AG09319 (cell line): ENCODE measurements around the gene EDC3.

Experiments
- DNase-seq: peaks from one replicate; pipeline ENCODE4 v3.0.0-alpha.2; 2010; ENCODE audit warnings: low read depth; ENCODE audit errors: extremely low read depth
- TF ChIP-seq, protein P1 (sequence below): IDR thresholded peaks from 2 replicates; pipeline ENCODE4 v1.5.1; 2011; ENCODE audit warnings: low read depth, mild to moderate bottlenecking, inconsistent platforms, low read length, moderate library complexity

The EDC3 gene

DNA sequence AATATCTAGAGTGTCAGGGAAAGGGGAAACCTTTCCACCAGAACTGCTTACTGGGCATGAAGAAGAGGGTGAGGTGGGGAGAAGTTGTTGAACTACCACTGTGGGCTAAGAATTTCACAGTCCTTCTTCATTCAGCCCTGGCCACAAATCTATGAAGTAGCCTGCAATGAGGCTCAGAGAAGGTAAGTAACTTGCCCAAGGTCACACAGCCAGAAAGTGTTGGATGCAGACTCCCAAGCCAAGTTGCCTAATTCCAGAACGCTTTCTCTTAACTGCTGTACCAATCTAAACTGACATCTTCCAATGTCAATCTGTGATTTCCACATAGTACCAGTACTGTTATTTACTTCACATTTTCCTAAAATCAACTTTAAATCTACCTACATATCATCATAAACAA lies 27.4 kb upstream of the EDC3 start:
- TF ChIP-seq, protein P1, sequence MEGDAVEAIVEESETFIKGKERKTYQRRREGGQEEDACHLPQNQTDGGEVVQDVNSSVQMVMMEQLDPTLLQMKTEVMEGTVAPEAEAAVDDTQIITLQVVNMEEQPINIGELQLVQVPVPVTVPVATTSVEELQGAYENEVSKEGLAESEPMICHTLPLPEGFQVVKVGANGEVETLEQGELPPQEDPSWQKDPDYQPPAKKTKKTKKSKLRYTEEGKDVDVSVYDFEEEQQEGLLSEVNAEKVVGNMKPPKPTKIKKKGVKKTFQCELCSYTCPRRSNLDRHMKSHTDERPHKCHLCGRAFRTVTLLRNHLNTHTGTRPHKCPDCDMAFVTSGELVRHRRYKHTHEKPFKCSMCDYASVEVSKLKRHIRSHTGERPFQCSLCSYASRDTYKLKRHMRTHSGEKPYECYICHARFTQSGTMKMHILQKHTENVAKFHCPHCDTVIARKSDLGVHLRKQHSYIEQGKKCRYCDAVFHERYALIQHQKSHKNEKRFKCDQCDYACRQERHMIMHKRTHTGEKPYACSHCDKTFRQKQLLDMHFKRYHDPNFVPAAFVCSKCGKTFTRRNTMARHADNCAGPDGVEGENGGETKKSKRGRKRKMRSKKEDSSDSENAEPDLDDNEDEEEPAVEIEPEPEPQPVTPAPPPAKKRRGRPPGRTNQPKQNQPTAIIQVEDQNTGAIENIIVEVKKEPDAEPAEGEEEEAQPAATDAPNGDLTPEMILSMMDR, result no peak
- DNase-seq, result no peak

DNA sequence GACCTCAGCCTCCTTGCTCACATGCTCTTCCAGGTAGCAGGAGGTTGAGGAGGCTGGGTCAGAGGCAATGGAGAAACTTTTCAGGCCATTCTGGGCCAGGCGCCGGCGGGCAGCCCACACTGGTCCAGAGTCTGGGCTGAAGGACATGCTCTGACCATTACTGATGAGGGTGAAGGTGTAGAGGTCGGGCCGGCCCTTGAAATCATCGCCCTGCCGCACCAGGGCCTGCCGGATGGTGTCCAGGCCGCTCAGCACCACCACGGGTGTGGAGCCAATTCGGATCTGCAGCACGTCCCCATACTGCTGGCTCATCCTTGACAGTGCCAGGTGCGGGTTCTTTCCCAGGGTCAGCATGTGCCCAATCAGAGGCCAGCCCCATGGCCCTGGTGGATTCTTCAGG lies 26.8 kb upstream of the EDC3 start:
- no peak for DNase-seq
- TF ChIP-seq, protein P1, result no peak

DNA sequence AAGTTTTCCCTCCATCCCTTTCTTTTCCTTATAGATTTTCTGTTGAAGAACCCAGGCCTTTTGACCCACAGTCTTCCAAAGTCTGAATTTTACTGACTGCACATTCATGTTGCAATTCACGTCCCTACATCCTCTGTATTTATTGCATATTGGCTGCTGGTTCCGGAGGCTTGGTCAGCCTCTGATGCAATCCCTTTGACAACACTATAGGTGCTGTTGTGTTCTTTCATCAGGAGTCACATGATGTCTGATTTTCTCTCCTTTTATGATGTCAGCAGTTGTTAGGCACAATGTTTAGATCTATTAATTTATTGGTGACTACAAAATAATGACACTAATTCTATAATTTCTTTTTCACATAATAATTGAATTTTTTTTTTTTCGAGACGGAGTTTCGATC lies 20.8 kb upstream of the EDC3 start:
- DNase-seq, result no peak
- TF ChIP-seq, protein P1, result no peak

DNA sequence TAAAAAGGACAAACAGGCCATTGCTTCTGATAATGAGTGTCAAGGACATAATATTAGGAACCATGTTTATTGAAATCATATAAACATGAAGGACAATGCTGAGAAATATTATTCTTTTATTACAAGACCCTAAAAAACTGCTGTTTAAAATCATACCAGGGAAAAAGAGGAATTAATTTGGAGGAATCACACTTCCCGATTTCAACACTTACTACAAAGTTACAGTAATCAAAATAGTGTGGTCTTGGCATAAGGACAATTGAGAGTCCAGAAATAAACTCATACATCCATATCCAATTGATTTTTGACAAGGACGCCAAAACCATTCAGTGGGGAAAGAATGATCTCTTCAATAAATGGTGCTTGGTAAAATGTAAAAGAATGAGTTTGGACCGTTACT lies 16.5 kb upstream of the EDC3 start:
- no peak for DNase-seq
- TF ChIP-seq, protein P1, result no peak

DNA sequence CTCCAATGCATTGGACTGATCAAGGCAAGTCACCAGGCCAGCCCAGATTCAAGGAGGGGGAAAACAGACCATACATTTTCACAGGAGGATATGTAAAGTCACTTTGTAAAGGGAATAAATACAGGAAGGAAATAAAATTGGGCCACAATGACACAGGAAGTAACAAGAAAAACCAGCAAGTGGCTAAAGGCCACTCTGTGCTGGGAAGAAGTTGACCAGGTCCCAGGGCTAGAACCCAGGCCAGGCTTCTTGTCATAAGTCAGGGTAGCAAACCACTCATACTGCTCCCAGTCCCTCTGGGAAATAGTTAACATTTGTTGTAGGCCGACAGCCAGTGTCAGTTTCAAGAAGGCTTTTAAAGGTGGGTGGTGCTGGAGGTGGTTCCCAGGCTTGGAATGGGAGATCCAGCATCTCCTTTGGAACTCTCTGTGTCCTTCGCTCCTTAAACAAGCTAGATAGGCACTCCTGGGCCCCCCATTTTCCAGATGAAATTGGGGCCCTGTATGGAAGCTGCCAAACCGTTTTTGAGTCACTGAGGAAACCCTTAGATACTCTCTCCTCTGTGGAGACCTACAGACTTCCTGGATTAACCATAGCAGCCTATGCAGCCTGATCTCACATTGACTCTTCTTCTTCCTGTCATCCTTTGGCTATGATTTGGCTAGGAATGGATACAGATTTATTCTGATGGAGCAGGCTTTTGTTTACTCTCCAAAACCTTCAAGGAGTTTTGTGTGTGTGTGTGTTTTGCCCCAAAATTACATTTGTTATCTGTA lies 14.7 kb upstream of the EDC3 start:
- TF ChIP-seq, protein P1, result no peak
- no peak for DNase-seq

DNA sequence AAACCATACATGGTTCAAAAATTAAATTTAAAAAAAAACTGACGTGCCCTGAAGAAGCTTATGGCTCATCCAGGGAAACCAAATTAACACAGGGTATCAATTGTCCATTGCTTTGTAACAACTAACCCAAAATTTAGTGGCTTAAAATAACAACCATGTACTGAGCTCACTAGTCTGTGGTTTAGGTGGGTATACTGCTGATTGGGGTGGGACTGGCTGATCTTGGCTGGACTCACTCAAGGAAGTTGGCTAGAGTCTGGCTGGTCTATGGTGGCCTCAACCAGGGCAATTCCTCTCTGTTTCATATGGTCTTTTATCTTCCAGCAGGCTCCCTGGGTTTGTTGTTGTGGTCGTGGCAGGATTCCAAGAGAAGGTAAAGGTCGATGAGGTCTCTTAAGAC lies 14.1 kb upstream of the EDC3 start:
- DNase-seq, result no peak
- TF ChIP-seq, protein P1, result no peak

DNA sequence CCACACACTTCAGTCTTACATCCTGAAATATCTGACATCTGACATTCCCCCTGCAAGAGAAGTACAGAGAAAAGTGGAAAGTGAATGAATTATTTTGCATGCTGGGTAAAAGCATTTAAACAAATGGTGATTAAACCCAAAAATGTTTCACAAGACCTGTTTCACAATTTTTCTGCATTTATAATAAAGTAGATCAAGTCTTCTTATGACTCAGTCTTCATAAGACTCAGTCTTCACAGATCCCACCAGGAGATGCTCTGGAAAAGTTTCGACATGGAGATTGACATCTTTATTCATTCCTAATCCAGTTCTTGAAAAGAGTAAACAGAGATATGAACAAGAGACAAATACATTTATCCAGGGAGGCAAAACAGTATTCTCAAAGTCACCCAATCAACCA lies 13.2 kb upstream of the EDC3 start:
- TF ChIP-seq, protein P1, result no peak
- no peak for DNase-seq
